ENCODE results near the gene PER3.
A peak's percentile ranks its signal among the peaks of the same experiment; 100 is the strongest.

DNA sequence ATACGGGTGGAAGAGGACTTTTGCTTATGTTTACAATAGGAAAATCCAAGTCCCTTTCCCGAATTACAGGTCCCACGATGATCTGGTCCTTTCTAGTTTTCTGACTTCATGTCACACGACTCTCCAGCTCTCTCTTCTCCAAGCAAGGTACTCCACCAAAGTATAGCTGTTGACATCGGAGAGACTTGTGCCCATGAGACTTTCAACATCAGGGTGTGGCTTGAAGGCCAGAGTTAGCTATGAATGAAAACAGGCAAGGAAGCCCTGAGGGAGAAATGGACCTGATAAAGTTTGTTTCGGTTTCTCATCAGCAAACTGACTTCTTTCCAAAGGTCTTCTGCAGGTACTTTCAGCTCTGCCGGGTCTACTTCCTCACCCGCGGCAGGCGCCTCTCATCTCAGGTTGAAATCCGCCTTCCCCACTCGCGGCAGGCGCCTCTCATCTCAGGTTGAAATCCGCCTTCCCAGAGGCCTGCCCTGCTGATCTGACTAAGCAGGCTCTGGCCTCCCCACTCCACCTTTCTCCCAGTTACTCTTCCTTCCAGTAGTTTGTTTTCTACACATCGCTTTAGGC lies 2.1 kb upstream of the PER3 start:
- 0 out of 2 replicates have a peak, but pooled peaks have one; percentile 15 for TF ChIP-seq POLR2AphosphoS5 (IDR thresholded peaks at IDR 0.05; ENCODE audit: low read depth, low read length)
- 0 out of 2 replicates have a peak, but pooled peaks have one; percentile 11 for TF ChIP-seq POLR2A (IDR thresholded peaks at IDR 0.05; ENCODE audit: low read depth, low read length)
- no peak for TF ChIP-seq SPI1 (IDR thresholded peaks at IDR 0.05; ENCODE audit: low read depth, low read length)

All from GM12891 (cell line).